Panc1 (cell line): ENCODE results near the gene RIPK3.

Experiments used
- POLR2AphosphoS5 ChIP-seq: IDR thresholded peaks from 2 replicates; pipeline ENCODE4 v1.6.1; 2012; ENCODE audit warnings: mild to moderate bottlenecking, low read depth, low read length, moderate library complexity
- SIN3A ChIP-seq: IDR thresholded peaks from 2 replicates; pipeline ENCODE4 v1.6.1; 2012; ENCODE audit warnings: low read depth, mild to moderate bottlenecking, low read length, moderate library complexity, borderline replicate concordance; ENCODE audit not compliant: insufficient read depth
- TF ChIP-seq, protein P1 (sequence below): fragments of 450-650 bp; IDR thresholded peaks from 2 replicates; pipeline ENCODE4 v1.5.1; 2017; ENCODE audit warnings: mild to moderate bottlenecking
- TF ChIP-seq, protein P2 (sequence below), 2 experiments: IDR thresholded peaks; 2 replicates each; pipeline ENCODE4 v1.6.1; 2011 to 2012; ENCODE audit warnings: low read depth in 2 of 2, control low read depth in 1 of 2, low read length in 1 of 2, mild to moderate bottlenecking in 1 of 2, moderate library complexity in 1 of 2; ENCODE audit not compliant: insufficient read depth in 1 of 2

GRCh38 chr14:24337824-24338175 lies 2.0 kb downstream of the RIPK3 start:
- TF ChIP-seq, protein P1, sequence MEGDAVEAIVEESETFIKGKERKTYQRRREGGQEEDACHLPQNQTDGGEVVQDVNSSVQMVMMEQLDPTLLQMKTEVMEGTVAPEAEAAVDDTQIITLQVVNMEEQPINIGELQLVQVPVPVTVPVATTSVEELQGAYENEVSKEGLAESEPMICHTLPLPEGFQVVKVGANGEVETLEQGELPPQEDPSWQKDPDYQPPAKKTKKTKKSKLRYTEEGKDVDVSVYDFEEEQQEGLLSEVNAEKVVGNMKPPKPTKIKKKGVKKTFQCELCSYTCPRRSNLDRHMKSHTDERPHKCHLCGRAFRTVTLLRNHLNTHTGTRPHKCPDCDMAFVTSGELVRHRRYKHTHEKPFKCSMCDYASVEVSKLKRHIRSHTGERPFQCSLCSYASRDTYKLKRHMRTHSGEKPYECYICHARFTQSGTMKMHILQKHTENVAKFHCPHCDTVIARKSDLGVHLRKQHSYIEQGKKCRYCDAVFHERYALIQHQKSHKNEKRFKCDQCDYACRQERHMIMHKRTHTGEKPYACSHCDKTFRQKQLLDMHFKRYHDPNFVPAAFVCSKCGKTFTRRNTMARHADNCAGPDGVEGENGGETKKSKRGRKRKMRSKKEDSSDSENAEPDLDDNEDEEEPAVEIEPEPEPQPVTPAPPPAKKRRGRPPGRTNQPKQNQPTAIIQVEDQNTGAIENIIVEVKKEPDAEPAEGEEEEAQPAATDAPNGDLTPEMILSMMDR = no peak
- no peak for TF ChIP-seq SIN3A
- TF ChIP-seq POLR2AphosphoS5 = no peak
- TF ChIP-seq, protein P2, sequence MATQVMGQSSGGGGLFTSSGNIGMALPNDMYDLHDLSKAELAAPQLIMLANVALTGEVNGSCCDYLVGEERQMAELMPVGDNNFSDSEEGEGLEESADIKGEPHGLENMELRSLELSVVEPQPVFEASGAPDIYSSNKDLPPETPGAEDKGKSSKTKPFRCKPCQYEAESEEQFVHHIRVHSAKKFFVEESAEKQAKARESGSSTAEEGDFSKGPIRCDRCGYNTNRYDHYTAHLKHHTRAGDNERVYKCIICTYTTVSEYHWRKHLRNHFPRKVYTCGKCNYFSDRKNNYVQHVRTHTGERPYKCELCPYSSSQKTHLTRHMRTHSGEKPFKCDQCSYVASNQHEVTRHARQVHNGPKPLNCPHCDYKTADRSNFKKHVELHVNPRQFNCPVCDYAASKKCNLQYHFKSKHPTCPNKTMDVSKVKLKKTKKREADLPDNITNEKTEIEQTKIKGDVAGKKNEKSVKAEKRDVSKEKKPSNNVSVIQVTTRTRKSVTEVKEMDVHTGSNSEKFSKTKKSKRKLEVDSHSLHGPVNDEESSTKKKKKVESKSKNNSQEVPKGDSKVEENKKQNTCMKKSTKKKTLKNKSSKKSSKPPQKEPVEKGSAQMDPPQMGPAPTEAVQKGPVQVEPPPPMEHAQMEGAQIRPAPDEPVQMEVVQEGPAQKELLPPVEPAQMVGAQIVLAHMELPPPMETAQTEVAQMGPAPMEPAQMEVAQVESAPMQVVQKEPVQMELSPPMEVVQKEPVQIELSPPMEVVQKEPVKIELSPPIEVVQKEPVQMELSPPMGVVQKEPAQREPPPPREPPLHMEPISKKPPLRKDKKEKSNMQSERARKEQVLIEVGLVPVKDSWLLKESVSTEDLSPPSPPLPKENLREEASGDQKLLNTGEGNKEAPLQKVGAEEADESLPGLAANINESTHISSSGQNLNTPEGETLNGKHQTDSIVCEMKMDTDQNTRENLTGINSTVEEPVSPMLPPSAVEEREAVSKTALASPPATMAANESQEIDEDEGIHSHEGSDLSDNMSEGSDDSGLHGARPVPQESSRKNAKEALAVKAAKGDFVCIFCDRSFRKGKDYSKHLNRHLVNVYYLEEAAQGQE (IDR thresholded peaks at IDR 0.05; ENCODE audit: insufficient read depth in 1 of 2, low read depth in 2 of 2, low read length in 1 of 2) = no peak
